A204.1 (cell line): ENCODE measurements around the gene DRG2.

Experiments used
- FAIRE-seq: peaks from 2 replicates; lab custom pipeline; 2012; peaks lifted over from hg19 to GRCh38; lab: Jason Lieb, UNC

The DRG2 gene, protein sequence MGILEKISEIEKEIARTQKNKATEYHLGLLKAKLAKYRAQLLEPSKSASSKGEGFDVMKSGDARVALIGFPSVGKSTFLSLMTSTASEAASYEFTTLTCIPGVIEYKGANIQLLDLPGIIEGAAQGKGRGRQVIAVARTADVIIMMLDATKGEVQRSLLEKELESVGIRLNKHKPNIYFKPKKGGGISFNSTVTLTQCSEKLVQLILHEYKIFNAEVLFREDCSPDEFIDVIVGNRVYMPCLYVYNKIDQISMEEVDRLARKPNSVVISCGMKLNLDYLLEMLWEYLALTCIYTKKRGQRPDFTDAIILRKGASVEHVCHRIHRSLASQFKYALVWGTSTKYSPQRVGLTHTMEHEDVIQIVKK

DNA sequence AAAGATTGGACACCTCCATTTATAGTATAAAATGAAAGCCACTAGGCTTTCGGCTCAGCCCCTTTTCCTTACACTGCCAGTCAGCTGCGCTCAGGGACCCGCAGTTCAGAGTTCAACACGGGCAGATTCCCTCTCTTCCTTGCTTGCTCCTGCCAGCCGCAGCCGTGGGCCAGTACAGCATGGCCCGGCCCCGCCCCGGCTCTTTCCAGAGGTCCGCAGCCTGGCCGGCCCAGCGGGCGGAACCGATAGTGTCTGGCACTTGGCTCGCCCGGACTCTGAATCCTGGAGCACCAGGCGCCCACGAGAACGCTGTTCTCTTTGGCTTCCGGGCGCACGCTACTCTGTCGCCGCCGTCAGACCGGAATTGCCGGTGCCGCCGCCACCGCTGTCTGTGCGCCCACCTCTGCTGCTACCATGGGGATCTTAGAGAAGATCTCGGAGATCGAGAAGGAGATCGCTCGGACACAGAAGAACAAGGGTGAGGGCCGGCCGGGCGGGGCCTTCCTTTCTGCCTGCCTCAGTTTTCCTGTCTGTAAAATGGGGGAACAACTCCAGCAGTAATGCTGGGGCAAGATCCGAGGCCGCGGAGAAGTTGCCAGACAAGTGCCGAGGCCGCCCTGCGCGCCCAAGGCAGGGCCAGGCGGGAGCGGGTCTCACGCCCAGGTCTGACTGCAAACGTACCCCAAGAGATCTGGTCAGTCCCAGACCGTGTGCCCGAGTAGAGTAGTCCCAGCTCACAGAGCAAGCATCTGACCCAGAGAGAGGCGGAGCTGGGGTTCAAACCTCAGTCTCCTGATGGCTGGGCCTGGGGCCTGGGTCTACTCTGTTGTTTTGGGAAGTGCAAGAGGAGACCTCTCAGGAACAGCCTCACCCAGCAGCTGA lies at the start of gene DRG2:
DRG2 (plus strand) TSS at position 339 of the 882 bp plus-strand sequence; CDS start at position 415, 76 bp downstream.
- FAIRE-seq, result peak; percentile 61

DNA sequence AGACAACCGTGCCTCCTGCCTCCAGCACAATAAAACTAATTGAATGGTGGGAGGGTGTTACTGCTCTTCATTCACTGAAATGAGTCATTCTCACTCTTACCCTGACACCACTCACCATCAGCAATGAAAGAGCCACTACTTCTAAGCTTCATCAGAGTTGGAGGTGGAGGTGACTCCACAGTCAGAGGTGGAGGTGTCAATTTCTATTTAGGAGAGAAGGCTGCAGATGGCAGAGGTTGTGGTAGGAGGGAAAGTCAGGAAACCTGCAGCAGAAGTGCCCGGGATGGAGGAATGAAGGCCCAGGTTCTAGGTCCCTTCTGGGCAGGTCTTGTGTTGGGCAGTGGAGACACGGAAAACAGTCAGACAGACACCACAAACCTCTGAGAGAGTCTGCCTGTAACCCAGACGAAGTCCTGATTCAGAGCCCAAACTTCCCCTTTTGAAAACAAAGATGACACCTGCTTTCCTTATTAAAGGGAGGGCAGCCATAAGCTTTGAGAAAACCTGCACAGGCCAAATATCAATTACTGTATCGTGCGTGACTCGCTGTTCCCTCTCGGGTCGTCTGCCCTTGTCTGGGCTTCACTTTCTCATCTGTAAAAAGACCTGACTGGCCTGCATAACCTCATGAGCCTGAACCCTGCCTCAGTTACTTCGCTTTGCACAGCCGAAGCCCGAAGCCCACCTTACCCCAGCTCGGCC lies 49.4 kb upstream of the DRG2 start:
- no peak for FAIRE-seq

- FAIRE-seq, result peak; percentile 94
These were observed 48.8 kb upstream of the DRG2 start, which contains the start of the genes ATPAF2 and GID4 for GRCh38 chr17:18038861-18039534. Gene ATPAF2, minus strand, starts transcription at chr17:18039168. Its CDS starts 155 bp downstream, at chr17:18039013. Gene GID4, plus strand, starts transcription at chr17:18039408. Its CDS starts 57 bp downstream, at chr17:18039465.

- FAIRE-seq, result no peak
These were observed 48.0 kb upstream of the DRG2 start for GRCh38 chr17:18039535-18040260.

DNA sequence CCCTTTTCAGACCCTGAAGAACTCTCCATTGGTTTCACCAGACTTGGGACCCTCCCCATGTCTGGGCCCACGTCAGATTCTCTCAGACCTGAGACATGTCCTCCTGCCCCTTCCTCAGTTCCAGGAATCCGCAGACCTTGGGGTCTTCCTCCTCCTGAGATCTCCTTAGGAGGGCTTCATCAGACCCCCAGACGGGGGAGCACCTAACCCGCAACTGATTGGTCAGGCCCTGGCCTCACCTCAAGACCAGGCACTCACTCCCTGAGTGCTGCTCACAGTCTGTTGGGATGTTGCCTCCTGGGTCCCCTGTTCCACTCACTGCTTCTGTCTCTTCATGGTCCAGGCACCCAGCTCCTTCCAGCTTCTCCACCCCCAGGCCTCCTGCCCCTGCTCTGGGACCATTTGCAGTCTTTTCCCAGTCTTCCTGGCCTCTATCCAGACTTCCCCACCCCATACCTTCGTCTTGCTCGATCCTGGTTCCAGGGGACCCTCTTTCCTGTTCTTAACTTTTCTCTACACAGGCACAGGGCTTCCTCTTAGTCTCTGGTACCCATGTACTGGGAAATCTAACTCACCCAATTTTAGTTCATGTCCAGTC lies 47.4 kb upstream of the DRG2 start:
- no peak for FAIRE-seq

- FAIRE-seq, result no peak
These were observed 46.0 kb upstream of the DRG2 start for GRCh38 chr17:18041776-18042175.

GRCh38 chr17:18042983-18043382 lies 44.8 kb upstream of the DRG2 start:
- FAIRE-seq, result no peak

- FAIRE-seq, result no peak
These were observed 44.3 kb upstream of the DRG2 start for GRCh38 chr17:18043491-18043890.

- no peak for FAIRE-seq
These were observed 43.1 kb upstream of the DRG2 start for GRCh38 chr17:18044609-18045008.

DNA sequence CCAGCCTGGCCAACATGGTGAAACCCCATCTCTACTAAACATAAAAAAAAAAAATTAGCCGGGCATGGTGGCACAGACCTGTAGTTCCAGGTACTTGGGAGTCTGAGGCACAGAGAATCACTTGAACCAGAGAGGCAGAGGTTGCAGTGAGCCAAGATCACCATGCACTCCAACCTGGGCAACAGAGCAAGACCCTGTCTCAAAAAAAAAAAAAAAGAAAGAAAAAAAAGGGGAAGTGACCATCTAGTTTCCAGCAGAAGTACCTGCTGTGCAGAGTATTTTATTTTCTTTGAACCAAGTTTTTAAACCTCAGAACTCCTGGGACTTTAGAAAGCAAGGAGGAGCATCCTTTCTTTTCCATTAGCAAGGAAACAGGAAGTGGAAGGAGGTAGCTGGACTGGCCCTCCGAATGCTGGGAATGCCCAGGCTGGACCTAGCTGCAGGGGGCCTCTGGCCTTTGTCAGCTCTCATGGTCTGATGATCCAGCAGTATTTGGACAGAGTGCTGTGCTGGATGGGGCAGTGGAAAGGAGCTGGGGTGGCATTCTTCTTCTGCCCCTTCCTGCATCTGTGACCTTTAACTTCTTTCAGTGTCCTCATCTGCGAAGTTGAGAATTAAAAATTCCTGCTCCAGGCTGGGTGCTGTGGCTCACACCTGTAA lies 41.9 kb upstream of the DRG2 start:
- no peak for FAIRE-seq

DNA sequence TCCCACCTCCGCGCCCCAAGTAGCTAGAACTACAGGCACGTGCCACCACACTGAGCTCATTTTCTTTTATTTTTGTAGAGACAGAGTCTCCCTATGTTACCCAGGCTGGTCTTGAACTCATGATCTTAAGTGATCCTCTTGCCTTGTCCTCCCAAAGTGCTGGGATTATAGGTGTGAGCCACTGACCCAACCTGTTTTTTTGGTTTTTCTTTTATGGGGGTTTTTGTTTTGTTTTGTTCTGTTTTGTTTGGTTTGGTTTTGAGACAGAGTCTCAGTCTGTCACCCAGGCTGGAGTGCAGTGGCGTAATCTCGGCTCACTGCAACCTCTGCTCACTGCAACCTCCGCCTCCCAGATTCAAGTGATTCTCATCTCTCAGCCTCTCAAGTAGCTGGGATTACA lies 32.2 kb upstream of the DRG2 start:
- no peak for FAIRE-seq

DNA sequence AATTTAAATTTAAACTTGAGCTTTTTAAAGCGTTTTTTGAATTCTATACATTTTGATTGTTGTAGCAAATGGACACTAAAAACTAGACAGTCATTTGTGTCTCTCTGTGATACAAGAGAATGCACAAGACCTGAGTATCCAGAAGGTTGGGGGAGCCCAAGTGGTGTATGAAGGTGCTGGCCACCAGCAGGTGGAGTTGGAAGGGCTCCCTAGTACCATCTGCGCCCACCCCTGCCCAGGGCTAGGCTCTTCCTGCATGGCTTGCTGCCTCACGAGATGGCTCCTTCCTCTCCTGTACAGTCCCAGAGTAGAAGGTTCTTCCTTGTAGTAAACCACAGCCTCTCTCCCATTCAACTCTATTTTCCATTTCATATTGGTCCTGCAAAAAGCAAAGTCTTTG lies 31.5 kb upstream of the DRG2 start:
- no peak for FAIRE-seq

- no peak for FAIRE-seq
These were observed 28.5 kb upstream of the DRG2 start for GRCh38 chr17:18059283-18059682.

DNA sequence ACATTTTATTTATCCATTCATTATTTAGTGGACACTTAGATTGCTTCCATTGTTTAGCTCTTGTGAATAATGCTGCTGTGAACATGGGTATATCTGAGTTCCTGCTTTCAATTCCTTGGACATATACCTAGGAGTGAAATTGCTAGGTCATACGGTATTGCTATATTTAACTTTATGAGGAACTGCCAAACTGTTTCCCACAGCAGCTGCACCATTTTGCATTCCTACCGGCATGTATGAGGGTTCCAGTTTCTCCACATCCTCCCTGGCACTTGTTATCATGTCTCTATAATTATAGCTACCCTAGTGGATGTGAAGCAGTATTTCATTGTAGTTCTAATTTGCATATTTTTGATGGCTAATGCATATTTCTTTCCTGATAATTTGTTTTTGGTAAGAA lies 23.7 kb upstream of the DRG2 start:
- FAIRE-seq, result no peak

DNA sequence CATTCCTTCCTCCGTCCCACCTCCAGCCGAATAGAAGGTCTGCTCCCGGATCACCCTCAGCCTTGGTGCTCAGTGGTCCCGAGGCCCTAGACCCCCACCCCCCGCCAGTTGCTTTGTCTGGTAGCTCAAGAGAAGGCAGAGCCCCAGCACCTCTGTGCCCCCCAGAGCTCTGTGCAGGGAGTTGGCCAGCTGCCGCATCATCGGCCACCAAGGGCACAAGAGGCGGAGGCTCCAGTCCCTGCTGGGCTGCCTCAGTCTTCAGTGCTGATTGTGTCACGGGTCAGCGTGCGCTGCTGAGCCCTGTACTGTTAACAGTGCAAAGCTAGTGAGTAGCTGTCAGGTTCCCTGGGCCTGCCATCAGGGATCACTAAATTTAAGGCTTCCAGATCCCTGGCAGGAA lies 22.2 kb upstream of the DRG2 start:
- no peak for FAIRE-seq

- FAIRE-seq, result no peak
These were observed 20.9 kb upstream of the DRG2 start for GRCh38 chr17:18066866-18067265.

GRCh38 chr17:18069101-18069500 lies 18.6 kb upstream of the DRG2 start:
- FAIRE-seq, result no peak

DNA sequence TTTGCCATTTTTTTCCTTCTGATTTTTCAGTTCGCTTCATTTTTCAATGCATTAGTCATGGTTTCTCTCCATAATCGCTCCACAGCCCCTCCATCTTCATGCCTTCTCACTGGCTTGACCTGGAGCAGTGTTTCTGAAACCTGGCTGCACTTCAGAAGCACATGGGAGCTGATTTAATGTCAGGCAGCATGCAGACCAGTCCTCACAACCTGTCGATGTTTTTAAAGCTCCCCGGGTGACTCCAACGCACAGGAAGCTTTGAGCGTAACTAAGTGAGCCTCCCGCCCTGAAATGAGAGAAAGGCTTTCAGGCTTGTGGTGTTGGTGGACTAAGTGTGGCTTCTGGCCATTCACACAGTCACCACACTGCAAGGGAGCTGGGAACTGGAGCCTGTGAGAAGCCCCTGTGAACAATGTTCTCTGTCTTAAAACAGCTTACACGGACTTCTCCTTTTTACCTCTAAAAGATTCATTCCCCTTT lies 16.8 kb upstream of the DRG2 start:
- FAIRE-seq, result no peak

- FAIRE-seq, result no peak
These were observed 16.0 kb upstream of the DRG2 start for GRCh38 chr17:18071751-18072150.
